GM19452 (cell line): Measurements from ENCODE around the gene NAGK.
"Not testable (repeated sequence)": the region's sequence is repeated elsewhere in the genome, so short reads cannot be mapped to it uniquely, and the experiment has no call there.

ENCODE experiments used
- ATAC-seq: cut with Tn5 transposase; IDR thresholded peaks from one replicate; pipeline ENCODE4 v1.9.1; 2021; ENCODE audit not compliant: unreplicated experiment

NAGK gene

DNA sequence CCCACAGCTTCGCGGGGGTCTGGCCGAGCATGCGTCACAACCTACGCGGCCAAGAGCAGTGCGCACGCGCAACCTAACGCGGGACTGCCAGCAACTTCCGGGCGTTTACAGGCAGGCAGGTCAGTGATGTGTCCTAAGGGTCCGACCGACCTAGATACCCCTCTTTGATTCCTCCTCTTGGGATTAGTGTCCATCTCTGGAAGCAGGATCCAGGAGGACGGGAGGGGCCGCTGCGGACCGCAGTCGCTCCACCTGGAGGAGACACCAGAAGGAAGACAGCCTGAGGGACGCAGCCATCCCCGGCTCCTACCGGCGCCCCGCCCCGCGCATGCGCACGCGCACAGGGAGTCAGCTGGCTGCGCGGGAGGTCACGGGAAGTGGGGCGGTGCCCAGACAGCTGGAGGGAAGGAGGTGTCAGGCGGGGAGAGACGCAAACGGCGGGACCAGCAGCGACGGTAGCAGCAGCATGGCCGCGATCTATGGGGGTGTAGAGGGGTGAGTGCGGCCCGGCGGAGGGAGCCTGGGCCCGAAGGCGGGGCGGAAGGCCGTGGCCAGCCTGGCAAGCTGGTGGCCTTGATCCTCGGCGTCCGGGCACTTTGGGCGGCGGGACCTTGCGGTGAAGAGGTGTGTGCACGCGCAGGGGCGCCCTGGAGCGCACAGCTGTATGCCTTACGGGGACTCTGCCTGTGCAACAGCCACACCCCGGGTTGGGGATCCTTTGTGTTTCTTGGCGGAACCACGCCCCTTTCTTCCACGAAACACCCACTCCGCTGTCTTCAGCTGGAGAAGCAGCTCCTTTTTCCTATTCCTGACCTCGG is at the start of gene NAGK:
Gene NAGK (plus strand): TSS at position 431 of the 818 bp plus-strand sequence. CDS start 36 bp downstream, at position 467.
- peak; percentile 52 for ATAC-seq

DNA sequence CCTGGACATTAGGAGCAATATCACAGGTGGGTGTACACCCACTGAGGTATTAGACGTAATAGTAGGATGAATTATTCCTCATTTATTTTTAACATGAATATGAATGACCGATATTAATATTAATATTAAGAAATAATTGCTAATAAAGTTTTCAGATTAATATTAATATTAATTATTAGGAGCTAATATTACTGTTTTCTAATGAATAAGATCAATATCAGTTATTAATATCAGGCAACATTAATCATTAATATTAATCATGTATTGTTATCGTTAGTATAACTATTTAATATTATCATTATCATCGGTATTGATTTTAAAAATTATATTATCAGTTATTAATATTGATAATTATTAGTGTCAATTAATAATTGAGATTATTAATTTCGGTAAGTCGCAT is 48.5 kb upstream of the NAGK start:
- ATAC-seq, result not testable (repeated sequence)

- ATAC-seq, result not testable (repeated sequence)
Measured at GRCh38 chr2:71021394-71021793, 47.1 kb upstream of the NAGK start.

GRCh38 chr2:71023553-71024243 is 44.8 kb upstream of the NAGK start:
- not testable (repeated sequence) for ATAC-seq

DNA sequence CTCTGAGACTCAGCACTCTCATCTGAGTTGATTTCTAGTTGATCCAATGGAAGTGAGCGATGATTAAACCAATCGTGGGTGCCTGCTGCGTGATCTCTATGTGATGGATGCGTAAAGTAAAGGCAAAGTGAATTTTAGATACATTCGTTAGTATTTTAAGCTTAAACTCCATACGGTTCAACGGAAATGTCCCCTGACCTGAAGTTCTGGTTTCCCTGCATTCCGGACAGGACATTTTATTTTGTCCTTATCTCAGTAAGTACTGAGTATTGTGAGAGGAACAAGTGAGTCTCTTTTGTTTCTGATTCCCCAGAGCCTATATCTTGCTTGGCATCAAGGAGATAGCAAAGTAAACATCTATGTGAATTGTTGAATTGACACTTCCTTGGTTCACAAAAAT is 32.2 kb upstream of the NAGK start:
- not testable (repeated sequence) for ATAC-seq

DNA sequence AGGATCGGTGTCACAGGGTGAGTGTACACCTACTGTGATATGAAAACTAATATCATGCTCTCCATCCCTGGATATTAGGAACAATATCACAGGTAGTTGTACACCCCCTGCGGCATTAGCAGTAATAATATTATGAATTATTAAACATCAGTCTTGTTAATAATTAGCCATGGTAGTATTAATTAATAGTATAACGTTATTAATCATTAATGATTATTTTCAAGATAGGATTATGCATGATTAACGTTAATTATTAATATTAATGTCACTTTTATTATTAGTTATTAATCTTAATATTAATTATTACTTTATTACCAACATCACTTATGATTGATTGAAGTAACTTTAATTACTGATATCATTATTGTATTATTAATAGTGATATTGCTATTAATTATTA is 26.2 kb upstream of the NAGK start:
- ATAC-seq, result no peak

DNA sequence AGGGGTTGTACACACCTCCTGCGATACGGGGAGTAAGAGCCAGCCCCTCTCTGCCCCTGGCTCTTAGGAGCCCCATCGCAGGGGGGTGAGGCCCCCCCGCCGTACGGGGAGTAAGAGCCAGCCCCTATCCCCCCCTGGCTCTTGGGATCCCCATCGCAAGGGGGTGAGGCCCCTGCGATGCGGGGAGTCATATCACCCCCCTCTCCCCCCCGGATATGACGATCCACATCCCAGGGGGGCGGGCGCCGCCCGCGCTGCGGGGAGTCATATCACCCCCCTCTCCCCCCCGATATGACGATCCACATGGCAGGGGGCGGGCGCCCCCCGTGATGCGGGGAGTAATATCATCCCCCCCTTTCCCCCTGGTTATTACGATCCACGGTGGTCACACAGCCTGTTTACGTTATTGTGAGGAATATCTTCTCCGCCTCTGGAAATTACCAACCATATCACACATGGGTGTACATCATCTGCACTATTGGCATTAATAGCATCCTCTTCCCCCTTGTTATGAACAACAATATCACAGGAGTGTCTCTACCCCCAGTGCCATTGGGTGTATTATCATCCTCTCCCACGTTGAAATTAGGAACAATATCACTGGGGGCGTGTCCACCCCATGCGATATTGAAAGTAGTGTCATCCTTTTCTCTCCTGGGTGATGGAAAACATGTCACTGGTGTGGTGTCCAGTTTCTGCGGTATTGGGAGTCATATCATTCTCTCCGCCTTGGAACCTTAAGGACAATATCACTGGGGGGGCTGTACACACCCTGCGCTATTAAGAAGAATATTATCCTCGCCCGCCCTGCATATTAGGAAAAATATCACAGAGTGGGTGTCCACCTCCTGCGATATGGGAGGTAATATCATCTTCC is 24.7 kb upstream of the NAGK start:
- ATAC-seq, result no peak

DNA sequence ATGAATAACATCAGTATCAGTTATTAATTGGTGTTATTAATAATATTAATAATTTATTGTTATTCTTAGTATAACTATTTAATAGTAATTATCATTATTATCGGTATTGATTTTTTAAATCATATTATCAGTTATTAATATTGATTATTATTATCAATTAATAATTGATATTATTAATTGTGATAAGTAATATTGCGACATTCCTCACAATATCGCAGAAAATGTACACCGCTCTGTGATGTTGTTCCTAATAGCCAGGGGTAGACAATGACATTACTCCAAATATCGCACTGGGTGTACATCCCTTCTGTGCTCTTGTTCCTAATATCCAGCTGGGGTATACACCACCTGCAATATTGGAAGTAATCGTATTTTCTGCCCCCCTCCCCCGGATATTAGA is 23.3 kb upstream of the NAGK start:
- no peak for ATAC-seq

DNA sequence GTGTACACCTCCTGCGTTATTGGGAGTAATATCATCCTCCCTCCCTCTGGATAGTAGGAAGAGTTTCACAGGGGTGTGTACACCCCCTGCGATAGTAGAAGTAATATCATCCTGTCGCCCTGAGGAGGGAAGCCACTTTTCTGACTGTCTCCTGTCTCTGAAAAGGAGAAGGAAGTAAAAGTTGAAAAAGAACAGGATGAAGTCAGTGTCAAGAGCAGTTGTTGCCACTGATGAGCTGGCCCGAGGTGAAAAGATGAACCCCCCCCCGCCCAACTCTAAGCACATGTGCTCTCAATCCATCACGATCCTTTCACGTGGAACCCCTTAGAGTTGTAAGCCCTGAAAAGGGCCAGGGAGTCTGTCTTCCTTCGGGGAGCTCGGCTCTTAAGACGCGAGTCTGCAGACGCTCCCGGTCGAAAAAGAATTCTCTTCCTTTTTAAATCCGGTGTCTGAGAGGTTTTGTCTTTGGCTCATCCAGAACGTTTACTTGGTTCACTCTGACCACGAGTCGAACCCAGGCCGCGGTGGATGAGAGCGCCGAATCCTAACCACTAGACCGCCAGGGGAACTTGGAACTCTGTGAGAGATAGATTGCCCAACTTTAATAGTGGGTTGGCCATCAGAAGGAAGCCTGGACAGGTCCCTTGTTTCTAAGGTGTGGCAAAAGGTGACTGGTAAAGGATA is 22.4 kb upstream of the NAGK start:
- ATAC-seq, result no peak

DNA sequence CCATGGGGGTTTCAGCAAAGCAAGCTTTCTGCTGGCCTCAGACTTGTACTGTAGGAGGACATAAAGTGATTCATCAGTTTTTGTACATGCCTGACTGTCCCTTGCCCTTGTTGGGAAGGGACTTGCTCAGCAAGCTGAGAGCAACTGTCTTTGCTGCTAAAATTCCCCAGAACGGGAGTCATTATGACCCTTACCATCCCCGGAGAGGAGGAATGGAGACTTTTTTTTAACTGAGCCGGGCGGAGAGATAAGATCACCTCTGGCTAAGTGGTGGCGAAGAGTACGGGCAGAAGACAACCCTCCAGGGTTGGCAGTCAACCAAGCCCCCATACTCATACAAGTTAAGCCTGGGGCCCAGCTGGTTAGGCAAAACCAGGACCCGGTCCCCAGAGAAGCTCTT is 20.4 kb upstream of the NAGK start:
- no peak for ATAC-seq

GRCh38 chr2:71049704-71050360 is 18.6 kb upstream of the NAGK start:
- not testable (repeated sequence) for ATAC-seq

- ATAC-seq, result not testable (repeated sequence)
Measured at GRCh38 chr2:71055206-71055740, 13.2 kb upstream of the NAGK start.

- ATAC-seq, result no peak
Measured at GRCh38 chr2:71060211-71060610, 8.2 kb upstream of the NAGK start.

GRCh38 chr2:71060871-71061270 is 7.6 kb upstream of the NAGK start:
- no peak for ATAC-seq

DNA sequence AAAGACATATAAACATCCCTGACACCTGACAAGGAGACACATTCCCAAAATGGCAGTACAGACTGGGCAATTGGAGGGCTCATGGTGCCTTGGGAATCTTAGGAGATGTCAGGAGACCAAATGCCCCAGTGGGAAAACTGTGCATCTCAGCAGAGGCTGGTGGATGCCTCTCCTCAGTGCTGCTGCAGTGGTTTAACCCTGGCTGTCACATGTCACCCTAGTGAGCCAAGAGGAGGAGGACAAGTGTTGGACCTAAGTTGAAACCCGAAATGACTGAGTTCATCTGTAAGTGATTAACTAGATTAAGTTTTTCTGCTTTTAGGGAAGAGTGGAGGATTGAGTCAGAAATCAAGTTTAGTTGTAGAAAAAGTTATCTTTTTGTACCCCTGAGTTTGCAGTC is 5.2 kb upstream of the NAGK start:
- no peak for ATAC-seq

- ATAC-seq, result no peak
Measured at GRCh38 chr2:71064110-71064611, 4.3 kb upstream of the NAGK start.

- no peak for ATAC-seq
Measured at GRCh38 chr2:71064754-71065621, 3.5 kb upstream of the NAGK start.

DNA sequence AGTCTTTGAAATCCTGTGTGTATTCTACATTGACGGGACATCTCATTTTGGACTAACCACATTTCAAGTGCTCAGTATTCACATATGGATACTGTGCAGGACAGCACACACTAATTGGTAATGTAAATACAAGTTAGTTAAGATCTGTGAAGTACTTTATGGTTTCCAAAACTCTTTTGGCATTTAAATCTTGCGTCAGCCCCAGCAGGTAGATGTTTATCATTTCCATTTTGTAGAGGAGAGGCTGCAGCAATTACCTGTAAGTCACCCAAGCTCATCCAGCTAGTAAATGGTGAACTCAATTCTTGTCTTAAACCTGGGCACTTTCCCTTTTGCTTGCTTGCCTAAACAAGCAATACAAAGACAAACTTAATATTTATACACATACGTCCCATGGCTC is 1.6 kb upstream of the NAGK start:
- ATAC-seq, result no peak
